H9 (cell line): ENCODE measurements around the gene ZNF700. TPM values are rescaled to one million over a fixed set of nuclear protein-coding genes. Genes with fewer than 3 reads are reported as not detected.
A peak's percentile ranks its signal among the peaks of the same experiment; 100 is the strongest.
"Not testable (repeated sequence)": the region's sequence is repeated elsewhere in the genome, so short reads cannot be mapped to it uniquely, and the experiment has no call there.

ENCODE experiments used
- DNase-seq: peaks from one replicate; pipeline ENCODE4 v3.0.0-alpha.2; 2017
- H2AFZ ChIP-seq: one replicate; pipeline ENCODE4 v1.6.1; 2013; ENCODE audit warnings: mild to moderate bottlenecking, low read length, control low read depth, moderate library complexity
- H2AK5ac ChIP-seq: 2 replicates; pipeline ENCODE4 v1.6.1; 2013; ENCODE audit warnings: low read length, control low read depth, mixed read lengths; ENCODE audit not compliant: insufficient read length
- H2BK120ac ChIP-seq: one replicate; pipeline ENCODE4 v1.6.1; 2013; ENCODE audit warnings: low read depth, mild to moderate bottlenecking, low read length, control low read depth, inconsistent platforms; ENCODE audit not compliant: poor library complexity, severe bottlenecking
- H2BK12ac ChIP-seq: 2 replicates; pipeline ENCODE4 v1.6.1; 2013; ENCODE audit warnings: low read length, control low read depth, mixed read lengths, low read depth; ENCODE audit not compliant: insufficient read length
- H2BK15ac ChIP-seq: 2 replicates; pipeline ENCODE4 v1.6.1; 2013; ENCODE audit warnings: low read depth, low read length, control low read depth
- H2BK20ac ChIP-seq: one replicate; pipeline ENCODE4 v1.6.1; 2013; ENCODE audit warnings: low read depth, mild to moderate bottlenecking, low read length, control low read depth, inconsistent platforms; ENCODE audit not compliant: poor library complexity, severe bottlenecking
- H2BK5ac ChIP-seq: 2 replicates; pipeline ENCODE4 v1.6.1; 2013; ENCODE audit warnings: low read length, control low read depth, mixed read lengths; ENCODE audit not compliant: insufficient read length
- H3K14ac ChIP-seq: 2 replicates; pipeline ENCODE4 v1.6.1; 2013; ENCODE audit warnings: low read length, control low read depth; ENCODE audit not compliant: insufficient read depth
- H3K18ac ChIP-seq: 2 replicates; pipeline ENCODE4 v1.6.1; 2013; ENCODE audit warnings: low read depth, mild to moderate bottlenecking, mixed read lengths, low read length, control low read depth; ENCODE audit not compliant: insufficient read length
- H3K23ac ChIP-seq: 2 replicates; pipeline ENCODE4 v1.6.1; 2013; ENCODE audit warnings: low read length, control low read depth, mixed read lengths, low read depth; ENCODE audit not compliant: insufficient read length
- H3K23me2 ChIP-seq: 2 replicates; pipeline ENCODE4 v1.6.1; 2013; ENCODE audit warnings: low read depth, mild to moderate bottlenecking, mixed read lengths, low read length, control low read depth; ENCODE audit not compliant: insufficient read length, poor library complexity, severe bottlenecking
- H3K27ac ChIP-seq: 2 replicates; pipeline ENCODE4 v1.5.1; 2013; ENCODE audit warnings: low read length, control low read depth, mixed read lengths, low read depth; ENCODE audit not compliant: insufficient read length
- H3K27me3 ChIP-seq: 2 replicates; pipeline ENCODE4 v1.6.1; 2013; ENCODE audit warnings: low read length, control low read depth, inconsistent platforms; ENCODE audit not compliant: insufficient read depth
- H3K4ac ChIP-seq: 2 replicates; pipeline ENCODE4 v1.6.1; 2013; ENCODE audit warnings: low read depth, mild to moderate bottlenecking, control low read depth, inconsistent platforms, low read length, moderate library complexity
- H3K4me1 ChIP-seq: 2 replicates; pipeline ENCODE4 v1.6.1; 2013; ENCODE audit warnings: low read length, control low read depth, inconsistent platforms; ENCODE audit not compliant: insufficient read depth
- H3K4me2 ChIP-seq: 2 replicates; pipeline ENCODE4 v1.6.1; 2013; ENCODE audit warnings: low read length, control low read depth, mixed read lengths; ENCODE audit not compliant: insufficient read length, insufficient read depth
- H3K56ac ChIP-seq: 2 replicates; pipeline ENCODE4 v1.6.1; 2013; ENCODE audit warnings: low read depth, mild to moderate bottlenecking, mixed read lengths, low read length, control low read depth; ENCODE audit not compliant: insufficient read length
- H3K79me1 ChIP-seq: 2 replicates; pipeline ENCODE4 v1.6.1; 2013; ENCODE audit warnings: low read depth, mild to moderate bottlenecking, moderate library complexity, low read length, control low read depth, inconsistent platforms; ENCODE audit not compliant: insufficient read depth, poor library complexity, severe bottlenecking
- H3K79me2 ChIP-seq: 2 replicates; pipeline ENCODE4 v1.6.1; 2013; ENCODE audit warnings: low read length, control low read depth, inconsistent platforms; ENCODE audit not compliant: insufficient read depth
- H3K9ac ChIP-seq: 2 replicates; pipeline ENCODE4 v1.6.1; 2013; ENCODE audit warnings: low read length, control low read depth, mixed read lengths; ENCODE audit not compliant: insufficient read length; ENCODE audit errors: extremely low read depth
- H3K9me3 ChIP-seq: one replicate; pipeline ENCODE4 v1.6.1; 2013; ENCODE audit warnings: low read depth, low read length, inconsistent platforms; ENCODE audit not compliant: control insufficient read depth
- H3T11ph ChIP-seq: one replicate; pipeline ENCODE4 v1.6.1; 2013; ENCODE audit warnings: mild to moderate bottlenecking, low read length, control low read depth, inconsistent platforms
- H4K20me1 ChIP-seq: one replicate; pipeline ENCODE4 v1.6.1; 2013; ENCODE audit not compliant: control insufficient read depth, insufficient read length, insufficient read depth
- H4K5ac ChIP-seq: 2 replicates; pipeline ENCODE4 v1.6.1; 2013; ENCODE audit warnings: low read depth, mild to moderate bottlenecking, mixed read lengths, low read length, control low read depth; ENCODE audit not compliant: insufficient read length
- H4K8ac ChIP-seq: replicated peaks from 2 replicates; pipeline ENCODE4 v1.6.1; 2013; ENCODE audit warnings: low read length, control low read depth, mixed read lengths, low read depth; ENCODE audit not compliant: insufficient read length
- H4K91ac ChIP-seq: 2 replicates; pipeline ENCODE4 v1.6.1; 2013; ENCODE audit warnings: low read depth, mild to moderate bottlenecking, moderate library complexity, mixed read lengths, low read length, control low read depth; ENCODE audit not compliant: insufficient read length
- H3K27ac Mint-ChIP-seq, 3 experiments: 2 replicates in 2 of 3; 3 replicates in 1 of 3; pipeline ENCODE4 v1.8.0; 2020 to 2021; ENCODE audit warnings: mixed read lengths in 3 of 3, mild to moderate bottlenecking in 1 of 3, moderate library complexity in 1 of 3
- H3K27me3 Mint-ChIP-seq: 2 replicates; pipeline ENCODE4 v1.8.0; 2021; ENCODE audit warnings: low read depth, mild to moderate bottlenecking, moderate library complexity, mixed read lengths
- H3K36me3 Mint-ChIP-seq, 3 experiments: 2 replicates in 2 of 3; 3 replicates in 1 of 3; pipeline ENCODE4 v1.8.0; 2020 to 2021; ENCODE audit warnings: low read depth in 3 of 3, mixed read lengths in 3 of 3; ENCODE audit not compliant: insufficient read depth in 1 of 3
- H3K4me1 Mint-ChIP-seq, 2 experiments: 2 replicates each; pipeline ENCODE4 v1.8.0; 2020; ENCODE audit warnings: mixed read lengths in 2 of 2
- H3K4me3 Mint-ChIP-seq, 2 experiments: 2 replicates in 1 of 2; 3 replicates in 1 of 2; pipeline ENCODE4 v1.8.0; 2020 to 2021; ENCODE audit warnings: mild to moderate bottlenecking in 2 of 2, mixed read lengths in 2 of 2, moderate library complexity in 1 of 2
- H3K9me3 Mint-ChIP-seq, 2 experiments: 2 replicates in 1 of 2; 3 replicates in 1 of 2; pipeline ENCODE4 v1.8.0; 2020; ENCODE audit warnings: mild to moderate bottlenecking in 2 of 2, mixed read lengths in 2 of 2, moderate library complexity in 1 of 2
- WGBS: extraction: QIAGEN DNeasy Blood & Tissue Kit; methylation state at CpG from one replicate; pipeline ENCODE4 v1.1.7; 2013; ENCODE audit warnings: missing lambda C conversion rate, low lambda C conversion rate, mixed read lengths; ENCODE audit not compliant: insufficient read length; ENCODE audit errors: extremely low coverage; 5-methylcytosine and 5-hydroxymethylcytosine counted together
- total RNA-seq: library from RNA; stranded (reverse); gene quantifications from 2 replicates; pipeline ENCODE4 v1.2.1, GENCODE V29; 2021
- TF ChIP-seq, protein P1 (sequence below): fragments of 200-600 bp; sonication (generic); conservative IDR thresholded peaks from 3 replicates; pipeline ENCODE4 v1.8.0; 2021; ENCODE audit warnings: antibody characterized with exemption, mild to moderate bottlenecking

Gene ZNF700
- total RNA-seq, 1 experiment from 2014 or later: 9.9 TPM

DNA sequence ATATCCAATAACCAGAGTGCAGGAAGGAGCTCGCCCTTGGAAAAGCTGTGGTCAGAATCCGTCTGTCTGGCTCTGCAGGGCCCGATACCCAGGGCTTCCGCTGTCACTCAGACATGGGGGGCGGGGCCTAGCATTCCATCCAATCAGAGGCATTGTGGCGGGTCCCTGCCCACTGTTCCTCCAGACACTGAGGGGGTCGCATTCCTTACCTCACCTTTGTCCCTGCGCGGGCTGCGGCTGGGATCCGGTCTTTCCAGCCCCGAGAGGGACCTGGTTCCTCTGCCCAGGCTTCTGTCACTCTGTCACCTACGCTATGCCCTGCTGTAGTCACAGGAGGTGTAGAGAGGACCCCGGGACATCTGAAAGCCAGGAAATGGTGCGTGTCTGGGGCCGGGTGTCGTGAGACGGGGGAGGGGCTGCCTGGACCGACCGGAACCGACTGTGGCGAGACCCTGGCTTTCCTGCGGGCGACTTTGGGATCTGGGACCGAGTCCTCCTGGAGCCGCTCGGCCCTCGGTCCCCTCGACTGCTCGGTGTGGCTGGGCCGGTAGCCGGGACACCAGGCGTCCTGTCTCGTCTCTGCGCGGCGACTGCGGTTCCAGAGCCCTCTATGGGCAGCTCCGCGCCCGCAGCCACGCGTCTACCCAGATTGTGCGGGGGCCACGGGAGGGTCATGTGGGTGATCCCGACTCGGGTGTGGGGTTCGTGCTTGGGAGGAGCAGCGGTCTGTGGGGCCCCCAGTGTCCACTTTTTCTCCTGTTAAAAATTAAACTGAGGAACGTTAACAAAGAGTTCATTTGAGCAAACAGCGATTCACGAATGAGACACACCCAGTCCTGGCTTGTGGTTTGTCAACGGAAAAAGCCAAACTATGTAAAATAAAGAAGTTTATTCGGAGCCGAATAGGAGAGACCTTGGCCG is 37.0 kb upstream of the ZNF700 start, which contains the start of gene ZNF69:
ZNF69 (plus strand) TSS at position 172 of the 921 bp plus-strand sequence; CDS start at position 314, 142 bp downstream.
- H2AFZ ChIP-seq: peak within 1 kb of the TSS; percentile 75
- H2BK20ac ChIP-seq: no peak within 1 kb of the TSS
- no peak within 1 kb of the TSS for H3K56ac ChIP-seq
- no peaks in the 10 kb centered on the region for H3K9me3 ChIP-seq
- H3K23me2 ChIP-seq: peaks cover 8% of the 10 kb centered on the region
- peaks cover 6% of the 10 kb centered on the region; the same call in 1 of the 2 replicates for H3K4me1 ChIP-seq
- no peaks in the 10 kb centered on the region for H4K20me1 ChIP-seq
- H2BK5ac ChIP-seq: peak within 1 kb of the TSS; percentile 65
- Mint-ChIP-seq H3K27me3 (peaks cover 2% of the 10 kb centered on the region; the same call in 1 of the 2 replicates), H3K4me1 (peaks cover 36% of the 10 kb centered on the region in 2 experiments), H3K9me3 (peaks cover 22 to 41% of the 10 kb centered on the region in 2 experiments), H3K36me3 (peaks cover 19 to 47% (median 27%) of the 10 kb centered on the region in 3 experiments), H3K27ac (peak within 1 kb of the TSS; percentile 95 to 98 (median 97)), H3K4me3 (peak within 1 kb of the TSS; percentile 86 to 95)
- H4K91ac ChIP-seq: no peak within 1 kb of the TSS
- no peak within 1 kb of the TSS for H4K5ac ChIP-seq
- WGBS: no CpG with 5 or more reads among the region's 56 CpGs
- H2BK120ac ChIP-seq: no peak within 1 kb of the TSS
- H3K79me2 ChIP-seq: 0 out of 2 replicates have a peak, but pooled peaks cover 2% of the 10 kb centered on the region
- no peak within 1 kb of the TSS for H2BK15ac ChIP-seq
- no peaks in the 10 kb centered on the region for H3K27me3 ChIP-seq
- peak within 1 kb of the TSS; percentile 88 for H3K14ac ChIP-seq
- H3T11ph ChIP-seq: no peak within 1 kb of the TSS
- no peak within 1 kb of the TSS for H4K8ac ChIP-seq
- H3K4me2 ChIP-seq: peak within 1 kb of the TSS; percentile 61
- H3K79me1 ChIP-seq: no peaks in the 10 kb centered on the region
- no peak within 1 kb of the TSS for H2AK5ac ChIP-seq
- H3K9ac ChIP-seq: peak within 1 kb of the TSS; percentile 27
- H3K27ac ChIP-seq: peak within 1 kb of the TSS; percentile 53
- peak within 1 kb of the TSS; percentile 1; the same call in 1 of the 2 replicates for H3K4ac ChIP-seq
- H3K23ac ChIP-seq: no peak within 1 kb of the TSS
- peak within 1 kb of the TSS; percentile 79 for H2BK12ac ChIP-seq
- peak within 1 kb of the TSS; percentile 85 for H3K18ac ChIP-seq
- DNase-seq: peak; percentile 97
- TF ChIP-seq, protein P1, sequence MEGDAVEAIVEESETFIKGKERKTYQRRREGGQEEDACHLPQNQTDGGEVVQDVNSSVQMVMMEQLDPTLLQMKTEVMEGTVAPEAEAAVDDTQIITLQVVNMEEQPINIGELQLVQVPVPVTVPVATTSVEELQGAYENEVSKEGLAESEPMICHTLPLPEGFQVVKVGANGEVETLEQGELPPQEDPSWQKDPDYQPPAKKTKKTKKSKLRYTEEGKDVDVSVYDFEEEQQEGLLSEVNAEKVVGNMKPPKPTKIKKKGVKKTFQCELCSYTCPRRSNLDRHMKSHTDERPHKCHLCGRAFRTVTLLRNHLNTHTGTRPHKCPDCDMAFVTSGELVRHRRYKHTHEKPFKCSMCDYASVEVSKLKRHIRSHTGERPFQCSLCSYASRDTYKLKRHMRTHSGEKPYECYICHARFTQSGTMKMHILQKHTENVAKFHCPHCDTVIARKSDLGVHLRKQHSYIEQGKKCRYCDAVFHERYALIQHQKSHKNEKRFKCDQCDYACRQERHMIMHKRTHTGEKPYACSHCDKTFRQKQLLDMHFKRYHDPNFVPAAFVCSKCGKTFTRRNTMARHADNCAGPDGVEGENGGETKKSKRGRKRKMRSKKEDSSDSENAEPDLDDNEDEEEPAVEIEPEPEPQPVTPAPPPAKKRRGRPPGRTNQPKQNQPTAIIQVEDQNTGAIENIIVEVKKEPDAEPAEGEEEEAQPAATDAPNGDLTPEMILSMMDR: peak; percentile 30; the same call in 1 of the 3 replicates

DNA sequence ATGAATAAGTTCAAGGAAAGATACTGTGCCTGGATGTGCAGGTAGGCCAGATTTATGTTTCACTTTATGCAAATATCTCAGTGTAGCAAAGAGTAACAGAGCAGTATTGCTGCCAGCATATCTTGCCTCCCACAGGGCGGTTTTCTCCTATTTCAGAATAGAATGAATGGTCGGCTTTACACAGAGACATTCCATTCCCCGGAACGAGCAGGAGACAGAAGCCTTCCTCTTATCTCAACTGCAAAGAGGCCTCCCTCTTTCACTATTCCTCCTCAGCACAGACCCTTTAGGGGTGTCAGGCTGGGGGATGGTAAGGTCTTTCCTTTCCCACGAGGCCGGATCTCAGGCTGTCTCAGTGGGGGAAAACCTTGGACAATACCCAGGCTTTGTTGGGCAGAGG is 35.0 kb upstream of the ZNF700 start:
- H3K14ac ChIP-seq, H2AFZ ChIP-seq, H3K27ac ChIP-seq, H3K18ac ChIP-seq, H4K8ac ChIP-seq, H3T11ph ChIP-seq, H4K20me1 ChIP-seq, H2BK5ac ChIP-seq, H3K79me1 ChIP-seq, H2BK15ac ChIP-seq, DNase-seq, H2BK120ac ChIP-seq, H3K4ac ChIP-seq, H3K56ac ChIP-seq, H3K23me2 ChIP-seq, H3K9ac ChIP-seq, H3K27me3 ChIP-seq, H2AK5ac ChIP-seq, H3K4me1 ChIP-seq, H3K27me3 Mint-ChIP-seq, H2BK20ac ChIP-seq, H2BK12ac ChIP-seq, H4K91ac ChIP-seq, H3K23ac ChIP-seq, H3K79me2 ChIP-seq, H4K5ac ChIP-seq, H3K9me3 ChIP-seq: not testable (repeated sequence)
- H3K9me3 Mint-ChIP-seq: peaks cover 39 to 61% of the 10 kb centered on the region in 2 experiments
- peaks cover 38 to 68% (median 48%) of the 10 kb centered on the region in 3 experiments for H3K36me3 Mint-ChIP-seq
- peak overlapping the region; percentile 47 to 86 for H3K4me3 Mint-ChIP-seq
- peak overlapping the region; percentile 24 for H3K4me2 ChIP-seq
- H3K27ac Mint-ChIP-seq: peak overlapping the region; percentile 41 to 94 (median 52); a peak in 5 of 7 replicates
- WGBS: no CpG with 5 or more reads among the region's 6 CpGs
- peaks cover 36% of the 10 kb centered on the region in 2 experiments for H3K4me1 Mint-ChIP-seq
